HEK293 (cell line): ENCODE measurements around the gene MGAT5B.
A peak's percentile ranks its signal among the peaks of the same experiment; 100 is the strongest.
"Not testable (repeated sequence)": the region's sequence is repeated elsewhere in the genome, so short reads cannot be mapped to it uniquely, and the experiment has no call there.

Source experiments
- CTCF ChIA-PET: fragments of 350-600 bp; formaldehyde crosslinking; extraction: SDS; loops from one replicate; lab custom pipeline; 2021; ENCODE audit warnings: antibody characterized with exemption; lab: Yijun Ruan, JAX
- POLR2A ChIA-PET: fragments of 300-600 bp; formaldehyde crosslinking; extraction: SDS; loops from one replicate; lab custom pipeline; 2020; ENCODE audit warnings: antibody characterized with exemption, inconsistent platforms; lab: Yijun Ruan, JAX
- H3K27ac ChIP-seq: fragments of 200-500 bp; sonication (Bioruptor generic); 2 replicates; pipeline ENCODE4 v1.5.1; 2014; ENCODE audit warnings: low read depth, low read length, control low read depth, inconsistent platforms; ENCODE audit errors: extremely low read depth
- H3K36me3 ChIP-seq, 2 experiments: fragments of 200-500 bp in 1 of 2; sonication (Bioruptor generic) in 1 of 2; 1 replicate in 1 of 2; 2 replicates in 1 of 2; pipeline ENCODE4 v1.5.1; 2014 to 2017; ENCODE audit warnings: inconsistent platforms in 2 of 2, low read length in 2 of 2; ENCODE audit not compliant: control insufficient read depth in 2 of 2, insufficient read depth in 1 of 2
- H3K4me1 ChIP-seq: fragments of 200-500 bp; sonication (Bioruptor generic); 2 replicates; pipeline ENCODE4 v1.5.1; 2014; ENCODE audit warnings: mild to moderate bottlenecking, low read length, inconsistent platforms; ENCODE audit not compliant: control insufficient read depth, insufficient read depth
- H3K4me3 ChIP-seq: 2 replicates; pipeline ENCODE4 v1.5.1; 2011; ENCODE audit warnings: low read depth, mild to moderate bottlenecking, control low read depth, low read length, moderate library complexity
- H3K9me3 ChIP-seq: fragments of 200-500 bp; sonication (Bioruptor generic); 2 replicates; pipeline ENCODE4 v1.5.1; 2014; ENCODE audit warnings: low read depth, low read length, inconsistent platforms; ENCODE audit not compliant: control insufficient read depth, insufficient read depth
- AEBP2 ChIP-seq: fragments of 450-650 bp; formaldehyde crosslinking; IDR thresholded peaks from 2 replicates; pipeline ENCODE4 v1.5.1; 2016; ENCODE audit warnings: missing biosample characterization, missing genetic modification characterization, borderline replicate concordance
- EGR2 ChIP-seq: fragments of 450-650 bp; formaldehyde crosslinking; IDR thresholded peaks from 2 replicates; pipeline ENCODE4 v1.5.1; 2016; ENCODE audit warnings: low read depth, missing biosample characterization, missing genetic modification characterization
- KLF1 ChIP-seq: fragments of 450-650 bp; formaldehyde crosslinking; IDR thresholded peaks from 2 replicates; pipeline ENCODE4 v1.5.1; 2016; ENCODE audit warnings: missing biosample characterization, missing genetic modification characterization
- KLF10 ChIP-seq: fragments of 450-650 bp; IDR thresholded peaks from 2 replicates; pipeline ENCODE4 v1.5.1; 2018; ENCODE audit warnings: missing biosample characterization, mild to moderate bottlenecking, missing genetic modification characterization
- KLF7 ChIP-seq: fragments of 450-650 bp; formaldehyde crosslinking; IDR thresholded peaks from 2 replicates; pipeline ENCODE4 v1.5.1; 2016; ENCODE audit warnings: missing biosample characterization, missing genetic modification characterization, borderline replicate concordance
- SCRT1 ChIP-seq: fragments of 450-650 bp; formaldehyde crosslinking; IDR thresholded peaks from 2 replicates; pipeline ENCODE4 v1.5.1; 2016; ENCODE audit warnings: missing biosample characterization, missing genetic modification characterization, borderline replicate concordance
- WT1 ChIP-seq: fragments of 450-650 bp; formaldehyde crosslinking; IDR thresholded peaks from 2 replicates; pipeline ENCODE4 v1.5.1; 2016; ENCODE audit warnings: missing biosample characterization, missing genetic modification characterization
- ZFHX2 ChIP-seq: fragments of 450-650 bp; formaldehyde crosslinking; conservative IDR thresholded peaks from 2 replicates; pipeline ENCODE4 v1.5.1; 2016; ENCODE audit warnings: missing biosample characterization, missing genetic modification characterization
- ZNF146 ChIP-seq: fragments of 450-650 bp; formaldehyde crosslinking; IDR thresholded peaks from 2 replicates; pipeline ENCODE4 v1.5.1; 2016; ENCODE audit warnings: missing biosample characterization, missing genetic modification characterization
- ZNF169 ChIP-seq: fragments of 450-650 bp; formaldehyde crosslinking; IDR thresholded peaks from 2 replicates; pipeline ENCODE4 v1.5.1; 2016; ENCODE audit warnings: missing biosample characterization, missing genetic modification characterization
- ZNF324 ChIP-seq: fragments of 450-650 bp; formaldehyde crosslinking; IDR thresholded peaks from 2 replicates; pipeline ENCODE4 v1.5.1; 2016; ENCODE audit warnings: missing biosample characterization, missing genetic modification characterization
- ZNF621 ChIP-seq: fragments of 450-650 bp; formaldehyde crosslinking; IDR thresholded peaks from 2 replicates; pipeline ENCODE4 v1.5.1; 2017; ENCODE audit warnings: missing biosample characterization, missing genetic modification characterization
- ZNF664 ChIP-seq: fragments of 450-650 bp; formaldehyde crosslinking; IDR thresholded peaks from 2 replicates; pipeline ENCODE4 v1.5.1; 2016; ENCODE audit warnings: missing biosample characterization, missing genetic modification characterization
- ZSCAN4 ChIP-seq: fragments of 450-650 bp; formaldehyde crosslinking; IDR thresholded peaks from 2 replicates; pipeline ENCODE4 v1.5.1; 2017; ENCODE audit warnings: missing biosample characterization, missing genetic modification characterization
- TF ChIP-seq, protein P1 (sequence below): fragments of 450-650 bp; formaldehyde crosslinking; IDR thresholded peaks from 2 replicates; pipeline ENCODE4 v1.5.1; 2016; ENCODE audit warnings: missing biosample characterization, missing genetic modification characterization, low read depth
- TF ChIP-seq, protein P2 (sequence below): fragments of 450-650 bp; formaldehyde crosslinking; IDR thresholded peaks from 2 replicates; pipeline ENCODE4 v1.5.1; 2017; ENCODE audit warnings: missing biosample characterization, missing genetic modification characterization

MGAT5B gene

GRCh38 chr17:76849160-76849559 lies 19.0 kb upstream of the MGAT5B start:
- H3K9me3 ChIP-seq, H3K27ac ChIP-seq, H3K36me3 ChIP-seq, H3K4me3 ChIP-seq, POLR2A ChIA-PET, H3K4me1 ChIP-seq: not testable (repeated sequence)
- CTCF ChIA-PET, result interaction anchor here (0.6 kb wide), 2 partner anchors 40 to 1188 kb away, joined by 3 read pairs; no protein-coding TSS in a partner anchor
- TF ChIP-seq KLF1 (tag by site-specific recombination), result 0 out of 2 replicates have a peak, but pooled peaks have one; percentile 26
- TF ChIP-seq, protein P1, sequence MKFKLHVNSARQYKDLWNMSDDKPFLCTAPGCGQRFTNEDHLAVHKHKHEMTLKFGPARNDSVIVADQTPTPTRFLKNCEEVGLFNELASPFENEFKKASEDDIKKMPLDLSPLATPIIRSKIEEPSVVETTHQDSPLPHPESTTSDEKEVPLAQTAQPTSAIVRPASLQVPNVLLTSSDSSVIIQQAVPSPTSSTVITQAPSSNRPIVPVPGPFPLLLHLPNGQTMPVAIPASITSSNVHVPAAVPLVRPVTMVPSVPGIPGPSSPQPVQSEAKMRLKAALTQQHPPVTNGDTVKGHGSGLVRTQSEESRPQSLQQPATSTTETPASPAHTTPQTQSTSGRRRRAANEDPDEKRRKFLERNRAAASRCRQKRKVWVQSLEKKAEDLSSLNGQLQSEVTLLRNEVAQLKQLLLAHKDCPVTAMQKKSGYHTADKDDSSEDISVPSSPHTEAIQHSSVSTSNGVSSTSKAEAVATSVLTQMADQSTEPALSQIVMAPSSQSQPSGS (tag by site-specific recombination), result peak; percentile 64
- TF ChIP-seq, protein P2, sequence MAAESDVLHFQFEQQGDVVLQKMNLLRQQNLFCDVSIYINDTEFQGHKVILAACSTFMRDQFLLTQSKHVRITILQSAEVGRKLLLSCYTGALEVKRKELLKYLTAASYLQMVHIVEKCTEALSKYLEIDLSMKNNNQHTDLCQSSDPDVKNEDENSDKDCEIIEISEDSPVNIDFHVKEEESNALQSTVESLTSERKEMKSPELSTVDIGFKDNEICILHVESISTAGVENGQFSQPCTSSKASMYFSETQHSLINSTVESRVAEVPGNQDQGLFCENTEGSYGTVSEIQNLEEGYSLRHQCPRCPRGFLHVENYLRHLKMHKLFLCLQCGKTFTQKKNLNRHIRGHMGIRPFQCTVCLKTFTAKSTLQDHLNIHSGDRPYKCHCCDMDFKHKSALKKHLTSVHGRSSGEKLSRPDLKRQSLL (tag by site-specific recombination), result peak; percentile 30; the same call in 1 of the 2 replicates

GRCh38 chr17:76852843-76853242 lies 15.4 kb upstream of the MGAT5B start:
- Histone ChIP-seq H3K9me3 (no peaks in the 10 kb centered on the region), H3K36me3 (no peaks in the 10 kb centered on the region), H3K4me1 (peaks cover 4% of the 10 kb centered on the region; the same call in 1 of the 2 replicates), H3K4me3 (no peak overlapping the region), H3K27ac (no peak overlapping the region)
- TF ChIP-seq EGR2 (tag by site-specific recombination) (peak; percentile 79), ZFHX2 (tag by site-specific recombination) (peak; percentile 73), ZNF324 (tag by site-specific recombination) (no peak)
- CTCF ChIA-PET, result interaction anchor here (1.2 kb wide), 1 partner anchor 204 kb away, joined by 4 read pairs; no protein-coding TSS in a partner anchor
- POLR2A ChIA-PET, result no interaction called here

- H3K9me3 ChIP-seq, result no peaks in the 10 kb centered on the region
- TF ChIP-seq SCRT1 (tag by site-specific recombination) (no peak), ZNF146 (peak; percentile 90)
- H3K4me1 ChIP-seq, result peaks cover 4% of the 10 kb centered on the region; the same call in 1 of the 2 replicates
- no peaks in the 10 kb centered on the region for H3K36me3 ChIP-seq
- CTCF ChIA-PET, result interaction anchor here (2.6 kb wide), 1 partner anchor 13 kb away, joined by 8 read pairs; the partner anchor contains the start of gene MGAT5B
- no peak overlapping the region for H3K4me3 ChIP-seq
- H3K27ac ChIP-seq, result no peak overlapping the region
- POLR2A ChIA-PET, result no interaction called here
These were observed 13.1 kb upstream of the MGAT5B start for GRCh38 chr17:76855105-76855504.

DNA sequence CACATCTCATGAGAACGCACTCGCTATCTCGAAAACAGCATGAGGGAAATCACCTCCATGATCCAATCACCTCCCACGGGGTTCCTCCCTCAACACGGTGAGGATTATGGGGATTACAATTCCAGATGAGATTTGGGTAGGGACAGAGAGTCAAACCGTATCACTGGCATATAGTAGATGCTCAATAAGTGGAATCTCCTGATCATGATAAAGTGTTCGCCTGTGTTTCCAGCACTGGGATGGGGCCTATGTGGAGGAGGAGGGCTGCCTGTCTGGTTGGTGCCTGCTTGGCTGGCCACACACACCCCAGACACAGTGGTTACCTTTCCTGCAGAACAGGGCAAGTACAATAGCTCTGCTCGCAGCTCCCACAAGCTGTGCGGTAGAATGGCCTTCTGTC lies 6.1 kb upstream of the MGAT5B start:
- H3K9me3 ChIP-seq, result no peaks in the 10 kb centered on the region
- POLR2A ChIA-PET, result no interaction called here
- H3K36me3 ChIP-seq, result no peaks in the 10 kb centered on the region
- no peak overlapping the region for H3K4me3 ChIP-seq
- no peaks in the 10 kb centered on the region for H3K4me1 ChIP-seq
- CTCF ChIA-PET, result no interaction called here
- H3K27ac ChIP-seq, result no peak overlapping the region
- peak; percentile 93 for TF ChIP-seq ZNF664 (tag by site-specific recombination)
- TF ChIP-seq KLF7 (tag by site-specific recombination), result no peak

- Histone ChIP-seq H3K27ac (no peak overlapping the region), H3K9me3 (no peaks in the 10 kb centered on the region), H3K36me3 (no peaks in the 10 kb centered on the region), H3K4me3 (no peak overlapping the region), H3K4me1 (no peaks in the 10 kb centered on the region)
- CTCF ChIA-PET, result interaction anchor here (0.6 to 3.8 kb wide), 3 partner anchors 26 to 194 kb away, joined by 3 to 15 read pairs (median 3); no protein-coding TSS in a partner anchor
- POLR2A ChIA-PET, result no interaction called here
- TF ChIP-seq ZNF169 (tag by site-specific recombination) (no peak), KLF10 (tag by site-specific recombination) (no peak), ZSCAN4 (tag by site-specific recombination) (no peak), AEBP2 (tag by site-specific recombination) (no peak), ZNF621 (tag by site-specific recombination) (no peak), ZNF324 (tag by site-specific recombination) (no peak), WT1 (tag by site-specific recombination) (no peak)
- TF ChIP-seq, protein P2 (tag by site-specific recombination), result no peak
These were observed 5.7 kb upstream of the MGAT5B start for GRCh38 chr17:76862494-76862893.
